ELR (cell line): ENCODE results near the gene ZBED4.

Experiments used
- DNase-seq: peaks from one replicate; pipeline ENCODE4 v3.0.0-alpha.2; 2015; ENCODE audit warnings: low read depth

Gene ZBED4

GRCh38 chr22:49900441-49901230, 47.0 kb downstream of the ZBED4 start:
- DNase-seq, result no peak

DNA sequence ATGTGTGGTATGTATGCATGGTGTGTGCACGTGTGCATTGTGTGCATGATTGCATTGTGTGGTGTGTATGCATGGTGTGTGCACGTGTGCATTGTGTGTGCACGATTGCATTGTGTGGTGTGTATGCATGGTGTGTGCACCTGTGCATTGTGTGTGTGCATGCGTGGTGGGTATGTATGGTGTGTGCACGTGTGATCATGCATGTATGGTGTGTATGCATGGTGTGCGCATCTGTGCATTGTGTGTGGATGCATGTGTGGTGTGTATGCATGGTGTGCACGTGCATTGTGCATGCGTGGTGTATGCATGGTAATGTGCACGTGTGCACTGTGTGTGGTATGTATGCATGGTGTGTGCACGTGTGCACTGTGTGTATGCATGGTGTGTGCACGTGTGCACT, 47.8 kb downstream of the ZBED4 start:
- no peak for DNase-seq

DNA sequence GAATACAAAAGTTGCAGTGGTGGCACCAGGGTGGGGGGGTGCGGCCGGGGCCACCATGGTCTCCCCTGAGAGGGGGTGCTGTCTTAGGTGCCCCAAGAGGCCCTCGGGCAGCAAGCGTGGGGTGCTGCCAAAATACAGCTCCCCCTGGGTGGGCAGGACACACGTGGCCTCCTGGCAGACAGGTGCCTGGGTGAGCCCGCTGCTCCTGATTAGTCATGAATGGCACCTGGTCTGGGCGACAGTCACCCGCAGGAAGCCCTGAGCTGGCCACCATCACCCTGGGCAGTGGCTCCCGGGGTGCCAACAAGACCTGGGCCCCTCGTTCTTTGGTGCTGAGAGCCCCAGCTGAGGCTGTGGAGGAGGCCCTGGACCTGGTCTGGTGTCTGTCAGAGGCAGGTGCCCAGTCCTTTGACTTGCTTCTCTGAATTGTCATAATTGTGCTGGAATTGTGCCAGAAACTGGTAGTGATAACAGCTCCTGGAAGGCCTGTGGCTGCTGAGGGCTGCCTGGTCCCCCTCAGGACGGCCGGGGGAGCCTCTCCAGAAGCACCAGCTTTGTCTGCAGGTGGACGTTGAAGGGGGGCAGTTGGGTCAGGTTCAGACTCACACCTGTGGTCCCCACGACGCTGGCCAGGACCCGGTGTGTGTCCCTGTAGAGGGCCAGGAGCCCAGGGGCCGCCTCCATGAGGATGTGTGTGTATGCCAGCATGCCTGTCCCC, 49.8 kb downstream of the ZBED4 start:
- DNase-seq, result no peak

GRCh38 chr22:49904040-49904369, 50.4 kb downstream of the ZBED4 start:
- DNase-seq, result no peak

- DNase-seq, result no peak
Measured at GRCh38 chr22:49905465-49905864, 51.8 kb downstream of the ZBED4 start.

DNA sequence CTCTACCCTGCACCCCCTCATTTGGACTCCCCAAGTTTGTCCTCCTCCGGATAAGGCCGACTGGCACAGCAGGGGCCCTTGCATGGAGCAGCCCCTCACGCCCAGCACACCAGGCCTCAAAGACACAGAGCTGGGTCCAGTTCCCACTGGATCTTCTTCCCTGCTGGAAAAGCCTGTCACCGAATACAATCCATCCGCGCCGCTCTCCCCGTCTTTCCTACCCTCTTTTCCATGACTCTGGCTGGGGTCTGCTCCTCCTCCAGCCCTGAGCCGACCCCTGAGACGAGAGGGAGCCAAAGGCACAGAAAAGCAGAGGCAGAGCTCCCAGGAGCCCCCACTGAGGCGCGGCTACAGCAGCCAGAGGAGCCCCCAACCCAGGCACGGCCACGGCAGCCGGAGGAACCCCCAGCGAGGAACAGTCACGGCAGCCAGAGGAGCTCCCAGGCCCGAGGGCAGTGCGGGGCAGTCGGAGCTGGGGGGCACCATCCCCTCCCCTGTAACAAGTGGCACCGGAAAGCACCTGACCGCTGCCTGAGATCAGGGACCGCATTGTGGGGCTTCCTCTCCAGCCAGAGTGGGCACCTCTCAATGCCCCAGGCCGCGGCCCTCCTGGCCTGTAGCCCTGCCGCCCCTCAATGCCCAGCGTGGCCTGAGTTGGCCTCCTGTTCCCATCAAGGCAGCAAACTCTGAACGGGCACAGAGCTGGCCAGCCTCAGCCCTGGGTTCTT, 52.6 kb downstream of the ZBED4 start:
- no peak for DNase-seq

- no peak for DNase-seq
Measured at GRCh38 chr22:49906799-49907290, 53.2 kb downstream of the ZBED4 start.

GRCh38 chr22:49907807-49908206, 54.2 kb downstream of the ZBED4 start:
- no peak for DNase-seq

- no peak for DNase-seq
Measured at GRCh38 chr22:49909476-49910205, 56.0 kb downstream of the ZBED4 start.

DNA sequence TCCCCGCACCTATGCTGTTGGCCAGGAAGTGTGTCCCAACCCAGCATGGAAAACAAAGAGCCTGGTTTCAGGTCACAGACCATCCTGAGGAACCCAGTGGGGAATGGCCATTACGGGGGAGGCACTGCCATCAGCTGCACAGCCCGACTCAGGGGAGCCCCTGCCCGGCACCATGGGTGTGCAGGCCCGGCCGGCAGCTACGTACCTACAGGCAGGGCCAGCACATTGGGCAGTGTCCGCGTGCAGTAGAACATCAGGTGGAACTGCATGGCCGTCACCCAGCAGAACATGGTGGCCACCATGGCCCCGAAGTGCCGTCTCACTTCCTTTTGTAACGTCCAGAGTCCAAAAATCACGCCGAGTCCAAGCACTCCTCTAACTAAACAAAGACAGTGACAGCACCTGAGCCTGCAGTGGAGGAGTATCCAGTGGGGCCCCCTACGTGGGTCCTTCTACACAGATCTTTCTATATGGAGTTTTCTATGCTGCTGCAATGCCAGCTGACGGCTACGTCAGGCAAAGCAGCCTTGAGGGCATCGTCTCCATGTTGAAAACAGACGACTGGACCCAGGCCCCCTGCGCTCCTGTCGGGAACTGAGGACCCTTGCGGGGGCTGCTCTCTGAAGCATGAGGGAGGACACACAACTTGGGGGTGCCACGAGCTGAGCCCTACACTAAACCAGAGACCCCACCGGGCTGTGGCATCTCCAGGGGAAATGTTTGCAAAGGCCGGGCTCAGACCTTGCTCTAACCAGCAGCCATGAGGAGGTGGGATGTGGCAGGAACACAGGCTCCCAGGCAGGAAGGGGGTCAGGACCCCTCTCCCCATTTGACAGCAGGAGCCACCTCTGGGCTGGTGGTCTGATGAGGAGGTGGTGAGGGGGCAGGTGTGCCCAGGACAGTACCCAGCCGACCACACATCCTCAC, 56.8 kb downstream of the ZBED4 start:
- no peak for DNase-seq

DNA sequence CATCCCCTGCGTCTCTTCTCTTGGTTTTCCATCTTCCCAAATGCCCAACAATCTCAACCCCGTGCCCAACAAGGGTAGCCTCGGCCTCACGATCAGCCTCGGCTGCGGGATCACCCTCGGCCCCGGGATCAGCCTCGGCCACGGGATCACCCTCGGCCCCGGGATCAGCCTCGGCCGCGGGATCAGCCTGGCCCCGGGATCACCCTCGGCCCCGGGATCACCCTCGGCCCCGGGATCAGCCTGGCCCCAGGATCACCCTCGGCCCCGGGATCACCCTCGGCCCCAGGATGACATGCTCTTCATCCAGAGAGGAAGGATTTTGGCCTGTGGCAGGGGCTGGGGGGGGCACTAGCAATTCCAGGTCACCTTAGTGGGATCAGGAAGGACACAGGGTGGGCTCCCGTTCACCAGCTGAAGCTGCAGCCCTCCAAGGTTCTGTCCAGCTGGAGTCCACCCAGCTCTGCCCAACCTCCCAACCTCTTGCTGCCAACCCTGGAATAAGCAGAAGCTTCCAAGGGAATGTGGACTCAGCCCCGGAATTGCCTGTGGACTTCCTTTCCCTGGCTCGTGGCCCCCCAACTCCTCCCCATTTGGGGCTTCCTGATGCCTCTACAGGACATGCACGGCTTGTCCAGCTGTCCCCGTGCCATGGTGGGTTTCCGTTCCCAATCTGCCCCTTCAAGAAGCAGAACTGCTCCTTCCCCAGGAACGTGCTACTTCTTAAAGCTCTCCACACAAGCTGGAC, 58.4 kb downstream of the ZBED4 start:
- DNase-seq, result no peak

DNA sequence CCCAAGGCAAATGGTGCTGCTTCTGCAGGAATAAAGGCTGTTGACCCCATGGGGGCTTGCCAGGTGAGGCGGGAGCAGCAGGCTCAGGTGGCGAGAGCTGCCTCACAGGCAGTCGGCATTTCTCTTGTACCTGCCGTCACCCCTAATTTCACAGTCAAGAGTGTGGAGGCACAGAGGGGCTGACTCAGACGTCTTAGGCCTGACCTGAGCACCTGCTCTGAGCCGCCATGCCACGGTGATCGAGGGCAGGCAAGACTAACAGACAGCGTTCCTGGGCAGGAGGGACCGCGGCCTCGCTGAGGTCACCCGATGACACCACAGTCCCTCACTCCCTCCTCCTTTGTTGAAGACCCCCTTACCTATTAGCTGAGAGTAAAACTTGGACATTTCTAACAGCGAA, 59.4 kb downstream of the ZBED4 start:
- DNase-seq, result no peak

DNA sequence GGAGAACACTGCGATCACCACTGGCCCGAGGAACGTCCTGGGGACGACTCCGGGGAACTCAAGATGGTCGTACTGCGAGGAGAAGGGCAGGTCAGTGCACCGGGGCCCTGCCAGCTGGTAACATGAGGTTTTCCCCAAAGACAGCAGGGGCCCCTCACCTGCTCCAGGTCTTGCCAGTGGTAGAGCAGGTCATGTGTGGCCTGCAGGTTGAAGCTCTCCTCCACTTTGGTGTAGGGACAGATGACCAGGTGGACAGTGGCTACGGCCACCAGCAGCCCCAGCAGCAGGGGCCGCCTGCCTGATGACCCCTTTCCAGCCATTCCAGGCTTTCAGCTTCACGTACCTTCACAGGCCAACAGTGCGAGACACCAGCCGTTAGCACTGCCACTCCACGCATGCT, 59.8 kb downstream of the ZBED4 start:
- no peak for DNase-seq

- no peak for DNase-seq
Measured at GRCh38 chr22:49914256-49914655, 60.6 kb downstream of the ZBED4 start.

DNA sequence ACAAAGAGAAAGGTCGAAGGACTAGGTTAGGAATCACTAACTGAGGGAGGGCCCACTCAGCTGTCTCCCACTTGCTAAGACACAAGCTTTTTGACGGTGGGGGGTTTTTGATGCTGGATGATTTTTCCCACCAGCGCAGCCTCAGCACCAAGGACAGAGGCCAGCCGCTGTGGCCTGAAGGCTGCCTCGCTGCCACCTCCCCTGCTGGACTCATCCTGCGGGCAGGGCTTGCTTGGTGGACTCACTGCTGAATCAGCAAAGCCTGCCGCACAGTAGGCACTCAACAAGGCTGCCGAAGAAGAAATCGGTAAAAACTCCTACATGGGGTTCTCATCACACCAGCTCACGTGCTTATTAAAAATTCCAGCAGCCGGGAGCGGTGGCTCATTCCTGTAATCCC, 62.0 kb downstream of the ZBED4 start:
- DNase-seq, result no peak

DNA sequence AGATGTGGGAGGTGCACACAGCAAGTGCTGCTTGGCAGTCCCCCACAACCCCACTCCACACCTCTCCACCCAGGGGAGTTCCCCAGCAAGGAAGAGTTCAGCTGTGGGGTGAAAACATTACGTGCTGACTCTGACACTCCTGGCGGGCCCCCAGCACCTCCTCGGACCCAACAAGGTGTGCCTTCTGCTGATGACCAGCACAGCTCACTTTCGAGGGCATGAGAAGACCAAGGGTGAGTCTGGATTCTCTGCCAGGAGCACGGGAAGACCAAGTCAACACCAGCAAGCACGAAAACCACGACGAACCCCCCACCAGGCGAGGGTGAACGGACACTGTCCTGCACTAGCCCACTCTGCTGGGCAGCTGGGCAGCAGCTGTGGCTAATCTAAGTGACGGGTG, 63.2 kb downstream of the ZBED4 start:
- DNase-seq, result no peak

GRCh38 chr22:49917974-49918910, 64.6 kb downstream of the ZBED4 start, which contains the start of the genes ALG12 and CRELD2:
TSS of gene ALG12 (minus strand) at chr22:49918438. CDS start at chr22:49913765, 4,673 bp downstream.
TSS of gene CRELD2 (plus strand) at chr22:49918634. CDS start at chr22:49918770, 136 bp downstream.
- DNase-seq, result peak; percentile 97

DNA sequence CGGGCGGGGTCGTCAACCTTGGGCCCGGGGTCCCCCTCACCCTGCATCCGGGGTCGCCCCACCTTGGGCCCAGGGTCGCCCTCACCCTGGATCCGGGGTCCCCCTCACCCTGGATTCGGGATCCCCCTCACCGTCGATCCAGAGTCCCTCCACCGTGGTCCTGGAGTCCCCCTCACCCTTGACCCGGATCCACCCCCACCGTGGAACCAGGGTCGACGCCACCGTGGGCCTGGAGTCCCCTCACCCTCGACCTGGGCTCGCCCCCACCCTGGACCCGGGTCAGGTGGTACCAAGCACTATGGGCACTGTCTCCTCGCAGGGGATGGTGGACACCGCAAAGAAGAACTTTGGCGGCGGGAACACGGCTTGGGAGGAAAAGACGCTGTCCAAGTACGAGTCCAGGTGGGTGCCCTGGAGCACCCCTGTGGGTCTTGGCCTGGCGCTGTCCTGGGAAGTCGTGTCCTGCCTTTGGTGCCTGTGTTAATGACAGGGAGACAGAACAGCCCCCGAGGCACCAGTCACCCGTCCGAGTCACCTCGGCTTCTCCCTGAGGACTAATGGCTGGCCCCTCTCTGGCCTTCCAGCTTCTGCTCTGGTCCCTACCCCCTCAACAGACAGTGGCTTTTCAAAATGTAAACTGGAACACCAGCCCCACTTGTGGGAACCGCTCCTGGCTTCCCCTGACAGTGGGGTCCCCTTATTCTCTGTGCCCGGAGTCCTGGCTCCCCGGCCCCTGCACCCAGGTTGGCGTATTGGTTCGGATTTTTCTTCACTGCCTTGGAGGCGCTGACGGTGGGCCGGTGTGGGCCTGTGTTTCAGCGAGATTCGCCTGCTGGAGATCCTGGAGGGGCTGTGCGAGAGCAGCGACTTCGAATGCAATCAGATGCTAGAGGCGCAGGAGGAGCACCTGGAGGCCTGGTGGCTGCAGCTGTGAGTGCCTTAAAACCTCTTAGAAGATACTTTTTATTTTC, 65.6 kb downstream of the ZBED4 start:
- DNase-seq, result no peak
